ENCODE data around the gene ELN. TPM values are rescaled to one million over a fixed set of nuclear protein-coding genes. Genes with fewer than 3 reads are reported as not detected.

ELN gene
- total and polyA plus RNA-seq, 2 of the 4 experiments (the other 2 are of a cell fraction): 2.2 to 14.3 TPM

DNA sequence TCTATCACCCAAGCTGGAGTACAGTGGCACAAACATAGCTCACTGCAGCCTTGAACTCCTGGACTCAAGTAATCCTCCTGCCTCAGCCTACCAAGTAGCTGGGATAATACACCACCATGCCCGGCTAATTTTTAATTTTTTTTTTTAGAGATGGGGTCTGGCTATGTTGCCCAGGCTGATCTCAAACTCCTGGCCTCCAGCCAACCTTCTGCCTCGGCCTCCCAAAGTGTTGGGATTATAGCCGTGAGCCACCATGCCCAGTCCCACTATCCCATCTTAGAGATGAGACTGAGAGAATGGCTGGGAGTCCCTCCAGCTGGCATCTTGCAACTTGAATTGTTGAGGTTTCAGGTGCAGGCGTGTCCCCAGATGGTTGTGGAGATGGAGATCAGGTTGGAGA is 40.7 kb upstream of the ELN start:
- Histone ChIP-seq H2BK20ac (ENCODE audit: low read depth, low read length) (no peak overlapping the region), H3K9ac (ENCODE audit: low read depth, low read length) (no peak overlapping the region), H2BK120ac (ENCODE audit: low read depth, low read length) (no peak overlapping the region), H4K91ac (ENCODE audit: insufficient read depth, low read depth, low read length) (no peak overlapping the region), H3K9me3 (ENCODE audit: control insufficient read depth, insufficient read depth, low read length) (peaks cover 4% of the 10 kb centered on the region; the same call in 1 of the 2 replicates), H3K23ac (ENCODE audit: low read depth, low read length) (no peak overlapping the region), H3K56ac (ENCODE audit: extremely low read depth, insufficient read depth, low read length) (no peak overlapping the region), H2AK5ac (ENCODE audit: low read depth, low read length) (0 out of 2 replicates have a peak overlapping the region, but pooled peaks have one; percentile 69), H3K4me1 (ENCODE audit: control insufficient read depth, insufficient read depth, low read length) (peaks cover 11% of the 10 kb centered on the region), H3K27me3 (ENCODE audit: control insufficient read depth, insufficient read depth, low read length) (no peaks in the 10 kb centered on the region), H3K4me3 (ENCODE audit: insufficient read depth, low read depth, low read length) (no peak overlapping the region), H3K27ac (ENCODE audit: insufficient read depth, low read length) (no peak overlapping the region), H2AK9ac (replicated peaks; ENCODE audit: low read depth, low read length, poor library complexity) (no peak overlapping the region), H3K9me1 (ENCODE audit: insufficient read depth, low read length) (peaks cover 4% of the 10 kb centered on the region), H3K79me1 (ENCODE audit: low read depth in 1 of 2, low read length in 2 of 2) (no peaks in the 10 kb centered on the region; a peak in 1 of 4 replicates), H2BK15ac (ENCODE audit: low read depth, low read length) (no peak overlapping the region), H3K4me2 (ENCODE audit: low read depth, low read length) (no peak overlapping the region), H4K8ac (ENCODE audit: low read depth in 2 of 2, low read length in 2 of 2) (no peak overlapping the region), H3K14ac (replicated peaks; ENCODE audit: low read depth, low read length) (no peak overlapping the region), H4K20me1 (ENCODE audit: insufficient read depth, low read length) (no peaks in the 10 kb centered on the region), H3K36me3 (ENCODE audit: control insufficient read depth, insufficient read depth, low read length) (no peaks in the 10 kb centered on the region), H3K4ac (ENCODE audit: low read depth, low read length) (no peak overlapping the region), H2AFZ (replicated peaks; ENCODE audit: low read length, poor library complexity) (no peak overlapping the region), H4K5ac (ENCODE audit: low read depth, low read length) (no peak overlapping the region), H3K18ac (ENCODE audit: low read depth, low read length) (no peak overlapping the region), H2BK5ac (ENCODE audit: low read depth, low read length, poor library complexity, severe bottlenecking) (no peak overlapping the region)
- in situ Hi-C loops (cut with MboI; ENCODE audit: low sequenced_read_pairs) (no loop called here), dilution Hi-C loops (cut with HindIII; ENCODE audit: low sequenced_read_pairs, unreplicated experiment) (no loop called here), intact Hi-C loops (cut with micrococcal nuclease) (no loop called here)
- ChIA-PET POLR2A (ENCODE audit: unreplicated experiment) (no interaction called here), CTCF (no interaction called here)
- 100% methylated on average over 1 of the region's 4 CpGs; no CpG with 5 or more reads in 1 of the 2 experiments for WGBS, 2 experiments (ENCODE audit: extremely low coverage in 2 of 2, insufficient read length in 1 of 2)
- TF ChIP-seq CHD1 (IDR thresholded peaks at IDR 0.05; ENCODE audit: low read depth, low read length) (no peak), NFE2L2 (IDR thresholded peaks at IDR 0.05; ENCODE audit: low read depth, low read length) (no peak), BHLHE40 (IDR thresholded peaks at IDR 0.05; ENCODE audit: low read depth, low read length) (no peak), MAFK (IDR thresholded peaks at IDR 0.05; ENCODE audit: low read depth, low read length) (no peak), FOS (IDR thresholded peaks at IDR 0.05; ENCODE audit: low read depth, low read length) (no peak), SMC3 (IDR thresholded peaks at IDR 0.05; ENCODE audit: low read depth, low read length) (no peak), CEBPB (IDR thresholded peaks at IDR 0.05; ENCODE audit: low read depth, low read length) (no peak)
- TF ChIP-seq, protein P1, sequence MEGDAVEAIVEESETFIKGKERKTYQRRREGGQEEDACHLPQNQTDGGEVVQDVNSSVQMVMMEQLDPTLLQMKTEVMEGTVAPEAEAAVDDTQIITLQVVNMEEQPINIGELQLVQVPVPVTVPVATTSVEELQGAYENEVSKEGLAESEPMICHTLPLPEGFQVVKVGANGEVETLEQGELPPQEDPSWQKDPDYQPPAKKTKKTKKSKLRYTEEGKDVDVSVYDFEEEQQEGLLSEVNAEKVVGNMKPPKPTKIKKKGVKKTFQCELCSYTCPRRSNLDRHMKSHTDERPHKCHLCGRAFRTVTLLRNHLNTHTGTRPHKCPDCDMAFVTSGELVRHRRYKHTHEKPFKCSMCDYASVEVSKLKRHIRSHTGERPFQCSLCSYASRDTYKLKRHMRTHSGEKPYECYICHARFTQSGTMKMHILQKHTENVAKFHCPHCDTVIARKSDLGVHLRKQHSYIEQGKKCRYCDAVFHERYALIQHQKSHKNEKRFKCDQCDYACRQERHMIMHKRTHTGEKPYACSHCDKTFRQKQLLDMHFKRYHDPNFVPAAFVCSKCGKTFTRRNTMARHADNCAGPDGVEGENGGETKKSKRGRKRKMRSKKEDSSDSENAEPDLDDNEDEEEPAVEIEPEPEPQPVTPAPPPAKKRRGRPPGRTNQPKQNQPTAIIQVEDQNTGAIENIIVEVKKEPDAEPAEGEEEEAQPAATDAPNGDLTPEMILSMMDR (conservative IDR thresholded peaks at IDR 0.05; ENCODE audit: low read depth, low read length): no peak
- no TSS peak for BruUV-seq (replicated peaks)
- no peak for DNase-seq
- ATAC-seq (ENCODE audit: low read depth): no peak

All from IMR-90 (cell line).